Measurements from ENCODE around the gene NCLN. TPM values are rescaled to one million over a fixed set of nuclear protein-coding genes. Genes with fewer than 3 reads are reported as not detected.
A peak's percentile ranks its signal among the peaks of the same experiment; 100 is the strongest.
"Not testable (repeated sequence)": the region's sequence is repeated elsewhere in the genome, so short reads cannot be mapped to it uniquely, and the experiment has no call there.

NCLN gene
- total RNA-seq, 1 donor from 2014 or later = 44.9 TPM

DNA sequence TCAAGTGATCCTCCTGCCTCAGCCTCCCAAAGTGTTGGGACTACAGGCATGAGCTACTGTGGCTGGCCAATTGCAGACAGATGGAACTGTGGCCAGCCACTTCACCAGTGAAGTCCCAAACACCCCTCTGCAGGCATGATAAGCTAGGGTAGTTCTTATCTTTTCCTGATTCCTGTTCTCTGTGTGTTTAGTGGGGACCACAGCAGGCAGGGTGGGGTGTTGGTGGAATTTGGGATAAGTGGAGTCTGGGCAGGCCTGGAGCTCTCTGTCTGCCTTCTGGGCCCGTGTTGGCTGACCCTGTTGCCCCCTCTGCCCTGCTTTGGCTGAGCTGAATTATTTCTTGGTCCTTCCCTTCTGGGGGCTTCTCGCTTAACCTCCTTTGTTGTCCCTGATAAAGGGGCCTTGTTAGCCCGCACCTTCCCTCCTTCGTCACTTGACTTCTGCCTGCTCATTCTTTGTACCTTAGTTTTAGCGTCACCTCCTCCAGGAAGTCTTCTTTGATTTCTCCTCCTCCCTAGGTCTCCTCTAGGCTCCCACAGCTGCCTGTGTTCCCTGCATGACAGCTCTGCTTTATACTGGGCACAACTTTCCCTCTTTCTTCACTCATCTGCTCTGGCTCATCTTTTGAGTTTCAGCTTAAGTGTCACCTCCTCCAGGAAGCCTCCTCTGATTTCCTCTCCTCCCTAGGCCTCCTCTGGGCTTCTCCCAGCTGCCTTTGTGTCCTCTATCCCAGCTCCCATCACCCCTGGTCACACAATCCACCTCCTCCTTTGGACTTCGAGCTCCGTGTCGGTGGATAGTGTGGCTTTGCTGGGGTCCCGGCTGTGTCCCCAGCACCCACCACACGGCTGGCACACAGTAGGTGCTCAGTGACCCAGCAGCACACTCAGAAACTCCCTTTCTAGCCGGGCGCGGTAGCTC, 1.7 kb upstream of the NCLN start:
- no peak for DNase-seq (ENCODE audit: low spot score)

- DNase-seq (ENCODE audit: low spot score) = peak; percentile 78
These were observed 776 bp upstream of the NCLN start for GRCh38 chr19:3184847-3185460.

GRCh38 chr19:3186160-3186688, 494 bp downstream of the NCLN start:
- no peak for DNase-seq (ENCODE audit: low spot score)

DNA sequence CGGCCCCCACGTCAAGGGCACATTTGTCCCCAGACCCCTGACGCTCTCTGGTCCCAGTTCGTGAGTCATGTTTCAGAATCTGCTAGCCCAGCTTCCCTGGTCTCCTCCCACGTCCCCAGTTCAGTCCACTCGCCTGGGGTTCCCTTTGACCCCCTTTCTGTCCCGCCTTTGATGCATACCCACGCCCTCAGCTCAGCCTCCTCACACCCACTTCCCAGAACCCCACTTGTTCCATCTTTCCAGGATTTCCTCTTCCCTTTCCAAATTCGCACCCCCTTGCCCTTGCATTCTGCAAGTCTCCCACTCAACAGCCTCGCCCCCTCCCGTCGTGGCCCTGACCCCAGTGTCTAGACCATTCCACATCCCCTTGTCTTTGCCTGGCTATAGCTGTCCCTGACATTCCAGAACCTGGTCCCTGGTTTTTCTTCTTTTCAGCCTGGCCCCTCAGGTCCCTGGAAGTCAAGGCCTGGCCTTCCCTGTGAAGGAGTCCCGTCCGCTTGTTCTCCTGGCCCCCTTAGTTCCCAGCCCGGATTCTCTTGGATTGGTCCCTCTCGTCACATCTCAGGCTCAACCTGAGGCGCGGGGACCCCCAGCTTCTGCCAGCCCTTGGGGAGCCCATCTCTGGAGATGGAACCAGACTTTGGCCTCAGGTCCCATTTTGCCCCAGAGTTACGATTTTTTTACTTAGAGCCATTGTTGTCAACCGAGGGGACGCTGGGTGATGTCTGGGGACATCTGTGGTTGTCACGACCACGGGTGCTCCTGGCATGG, 1.3 kb downstream of the NCLN start:
- no peak for DNase-seq (ENCODE audit: low spot score)

DNA sequence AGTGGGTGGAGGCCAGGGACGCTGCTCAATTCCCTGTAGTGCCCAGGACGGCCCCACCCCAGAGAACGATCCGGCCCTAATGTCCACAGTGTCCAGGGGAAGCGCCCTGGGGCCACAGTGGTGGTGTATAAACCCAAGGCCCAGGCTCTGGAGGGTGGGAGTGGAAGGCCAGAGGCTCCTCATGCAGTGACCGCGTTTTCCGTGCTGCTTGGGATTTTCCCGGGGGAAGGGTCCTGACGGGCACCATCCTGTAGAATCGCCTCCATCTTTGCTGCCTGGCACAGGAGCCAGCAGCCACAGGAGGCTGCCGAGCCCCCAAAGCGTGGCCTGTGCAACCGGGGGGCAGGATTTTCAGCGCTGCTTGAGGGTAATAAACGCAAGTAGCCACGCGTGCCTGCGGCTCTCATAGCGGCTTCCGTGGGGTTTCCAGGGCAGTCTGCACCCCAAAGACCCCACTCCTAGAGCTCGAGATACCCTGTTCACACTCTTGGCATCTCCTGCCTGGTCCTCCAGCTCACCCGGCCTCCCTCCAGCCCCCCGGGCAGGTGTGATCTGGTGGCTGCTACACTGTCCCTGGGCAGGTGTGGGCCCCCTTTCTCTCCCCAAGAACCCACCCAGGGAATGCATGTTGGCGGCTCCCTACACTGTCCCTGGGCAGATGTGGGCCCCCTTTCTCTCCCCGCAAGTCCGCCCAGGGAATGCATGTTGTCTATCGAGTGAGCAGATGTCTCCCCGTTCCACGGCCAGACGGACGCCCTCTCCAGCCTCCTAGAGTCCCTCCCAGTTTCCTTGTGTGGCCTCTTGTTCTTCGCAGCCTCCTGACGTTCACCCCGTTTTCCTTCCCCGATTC, 2.2 kb downstream of the NCLN start:
- DNase-seq (ENCODE audit: low spot score) = no peak

DNA sequence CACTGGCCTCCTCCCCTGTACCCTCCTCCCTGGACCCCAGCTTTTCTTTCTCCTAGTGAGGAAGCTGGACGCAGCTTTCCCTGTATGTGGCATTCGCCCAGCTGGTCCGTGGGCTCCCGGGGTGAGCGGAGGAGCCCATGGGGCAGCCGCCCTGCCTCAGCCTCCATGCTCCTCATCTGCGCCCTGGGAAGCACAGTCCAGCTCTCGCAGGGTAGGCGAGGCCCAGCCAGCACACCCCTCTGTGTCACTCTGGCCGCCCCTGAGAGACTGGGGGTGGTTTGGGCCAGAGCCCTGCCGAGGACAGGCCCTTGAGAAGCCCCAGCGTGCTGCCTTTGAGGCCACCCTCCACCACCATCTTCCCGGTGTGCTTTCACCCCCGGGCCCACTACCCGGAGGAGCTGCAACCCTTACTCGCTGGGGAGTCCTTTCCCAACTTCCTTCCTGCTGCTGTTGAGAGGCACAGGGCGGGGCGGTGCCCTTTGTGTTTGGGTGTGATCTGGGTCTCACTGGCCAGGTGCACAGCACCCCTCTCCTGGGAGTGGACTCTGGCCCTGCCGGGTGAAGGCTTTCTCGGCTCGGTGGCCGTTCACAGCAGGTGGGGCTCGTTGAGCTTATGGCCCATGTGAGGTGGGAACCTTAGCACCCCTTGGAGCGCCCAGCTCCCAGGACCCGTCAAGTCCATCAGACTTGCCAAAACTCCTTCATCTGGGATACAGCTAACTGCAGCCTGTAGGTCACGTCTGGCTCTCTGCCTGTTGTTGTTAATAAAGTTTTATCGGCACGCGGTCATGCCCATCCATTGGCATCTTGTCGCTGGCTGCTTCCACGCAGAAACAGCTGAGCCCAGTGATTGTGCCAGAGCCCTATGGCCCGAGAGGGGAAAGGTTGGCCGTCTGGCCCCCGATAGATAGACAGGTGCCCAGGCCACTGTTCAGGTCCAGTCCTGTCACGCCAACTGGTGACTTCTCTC, 3.2 kb downstream of the NCLN start:
- DNase-seq (ENCODE audit: low spot score) = no peak

DNA sequence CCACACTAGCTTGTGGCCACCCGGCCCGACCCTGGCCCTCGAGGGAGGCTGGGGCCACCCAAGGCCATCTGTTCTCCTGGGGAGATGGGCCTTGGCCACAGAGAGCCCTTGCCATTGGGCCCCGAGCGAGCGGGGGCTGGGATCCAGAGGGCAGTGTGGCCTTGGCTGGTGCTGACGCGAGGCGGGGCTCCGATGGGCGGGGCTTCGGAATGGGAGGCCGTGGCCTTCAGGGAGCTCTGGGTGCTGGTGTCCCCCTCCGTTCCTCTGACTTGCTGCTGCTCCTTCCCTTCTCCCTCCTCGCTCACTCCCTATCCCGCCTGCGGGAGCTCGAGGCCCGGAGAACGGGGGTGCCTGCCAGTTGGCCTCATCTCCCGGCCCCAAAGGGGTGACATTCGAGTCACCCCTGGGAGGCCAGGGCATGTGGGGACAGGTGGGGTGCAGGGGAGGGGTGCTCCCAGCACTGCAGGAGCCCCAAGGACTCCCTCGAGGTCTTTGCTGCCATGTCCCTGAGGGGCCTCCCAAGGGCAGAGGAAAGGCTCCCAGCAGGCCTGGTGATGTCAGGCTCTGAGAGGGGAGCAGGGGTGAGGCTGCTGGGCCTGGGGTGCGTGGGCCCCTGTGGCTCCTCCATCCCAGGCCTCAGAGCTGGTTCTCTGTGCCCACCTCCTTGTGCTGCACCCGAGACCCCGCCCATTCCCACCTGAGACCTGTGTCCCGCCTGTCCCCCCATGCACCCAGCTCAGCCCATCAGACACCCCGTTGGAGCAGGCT, 4.2 kb downstream of the NCLN start:
- no peak for DNase-seq (ENCODE audit: low spot score)

DNA sequence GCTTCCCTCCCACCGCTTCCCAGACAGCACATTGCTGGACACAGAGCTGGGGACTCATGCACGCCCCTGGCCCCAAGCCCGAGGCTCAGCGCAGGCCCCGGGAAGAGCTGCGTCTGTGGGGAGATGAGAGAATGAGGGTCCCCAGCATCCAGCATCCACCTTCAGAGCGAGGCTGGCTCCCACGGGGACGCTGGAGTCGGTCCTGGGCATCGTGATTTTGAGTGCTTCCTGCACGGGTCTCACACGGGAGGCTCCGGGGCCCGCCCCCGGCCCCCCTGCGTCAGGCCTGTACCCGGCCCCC, 4.7 kb downstream of the NCLN start:
- DNase-seq (ENCODE audit: low spot score) = no peak

DNA sequence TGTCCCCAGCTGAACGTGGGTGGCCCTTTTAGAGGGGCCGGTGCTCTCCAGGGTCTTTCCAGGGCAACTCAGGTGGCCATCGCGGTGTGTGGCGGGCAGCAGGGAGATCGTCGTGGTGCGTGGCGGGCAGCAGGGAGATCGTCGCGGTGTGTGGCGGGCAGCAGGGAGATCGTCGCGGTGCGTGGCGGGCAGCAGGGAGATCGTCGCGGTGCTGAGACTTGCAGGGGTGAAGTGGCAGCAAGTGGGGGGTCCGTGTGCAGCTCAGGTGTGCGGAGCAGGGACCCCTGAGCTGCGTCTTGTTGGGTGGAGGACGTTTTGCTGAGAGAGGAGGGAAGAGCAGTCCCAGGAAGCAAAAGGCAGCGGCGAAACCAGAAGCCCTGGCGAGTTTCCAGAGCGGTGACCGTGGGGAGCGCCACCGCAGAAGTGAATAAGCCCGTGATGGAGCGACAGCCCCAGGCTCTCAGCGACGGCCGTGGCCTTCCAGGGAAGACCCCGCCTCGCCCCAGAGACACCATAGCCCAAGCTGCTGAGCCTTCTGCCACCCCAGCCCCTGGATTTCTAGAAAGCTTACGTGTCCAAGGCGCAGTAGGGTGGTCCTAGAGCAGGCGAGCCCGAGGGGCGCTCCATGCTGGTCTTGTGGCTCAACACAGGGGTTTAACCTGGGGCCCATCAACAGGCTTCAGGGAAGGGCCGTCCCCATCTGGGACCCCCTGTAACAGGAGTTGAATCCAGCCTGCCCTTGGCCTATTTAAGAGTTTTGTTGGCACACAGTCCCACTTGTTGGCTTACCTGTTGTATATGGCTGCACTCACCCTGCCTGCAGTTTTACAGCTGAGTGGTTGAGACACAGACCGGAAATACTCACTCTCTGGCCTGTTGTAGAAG, 5.4 kb downstream of the NCLN start:
- no peak for DNase-seq (ENCODE audit: low spot score)

DNA sequence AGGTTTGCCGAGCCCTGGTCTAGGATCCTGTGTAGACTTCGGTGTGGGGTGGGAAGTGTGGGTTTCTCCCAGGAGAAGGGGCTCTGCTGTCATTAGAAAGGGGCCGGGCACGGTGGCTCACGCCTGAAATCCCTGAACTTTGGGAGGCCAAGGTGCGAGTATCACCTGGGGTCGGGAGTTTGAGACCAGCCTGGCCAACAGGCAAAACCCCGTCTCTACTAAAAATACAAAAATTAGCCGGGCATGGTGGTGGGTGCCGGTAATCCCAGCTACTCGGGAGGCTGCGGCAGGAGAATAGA, 6.0 kb downstream of the NCLN start:
- DNase-seq (ENCODE audit: low spot score) = not testable (repeated sequence)

GRCh38 chr19:3192228-3192635, 6.5 kb downstream of the NCLN start:
- no peak for DNase-seq (ENCODE audit: low spot score)

- DNase-seq (ENCODE audit: low spot score) = no peak
These were observed 7.0 kb downstream of the NCLN start for GRCh38 chr19:3192684-3193083.

GRCh38 chr19:3193256-3194105, 7.8 kb downstream of the NCLN start:
- DNase-seq (ENCODE audit: low spot score) = no peak

DNA sequence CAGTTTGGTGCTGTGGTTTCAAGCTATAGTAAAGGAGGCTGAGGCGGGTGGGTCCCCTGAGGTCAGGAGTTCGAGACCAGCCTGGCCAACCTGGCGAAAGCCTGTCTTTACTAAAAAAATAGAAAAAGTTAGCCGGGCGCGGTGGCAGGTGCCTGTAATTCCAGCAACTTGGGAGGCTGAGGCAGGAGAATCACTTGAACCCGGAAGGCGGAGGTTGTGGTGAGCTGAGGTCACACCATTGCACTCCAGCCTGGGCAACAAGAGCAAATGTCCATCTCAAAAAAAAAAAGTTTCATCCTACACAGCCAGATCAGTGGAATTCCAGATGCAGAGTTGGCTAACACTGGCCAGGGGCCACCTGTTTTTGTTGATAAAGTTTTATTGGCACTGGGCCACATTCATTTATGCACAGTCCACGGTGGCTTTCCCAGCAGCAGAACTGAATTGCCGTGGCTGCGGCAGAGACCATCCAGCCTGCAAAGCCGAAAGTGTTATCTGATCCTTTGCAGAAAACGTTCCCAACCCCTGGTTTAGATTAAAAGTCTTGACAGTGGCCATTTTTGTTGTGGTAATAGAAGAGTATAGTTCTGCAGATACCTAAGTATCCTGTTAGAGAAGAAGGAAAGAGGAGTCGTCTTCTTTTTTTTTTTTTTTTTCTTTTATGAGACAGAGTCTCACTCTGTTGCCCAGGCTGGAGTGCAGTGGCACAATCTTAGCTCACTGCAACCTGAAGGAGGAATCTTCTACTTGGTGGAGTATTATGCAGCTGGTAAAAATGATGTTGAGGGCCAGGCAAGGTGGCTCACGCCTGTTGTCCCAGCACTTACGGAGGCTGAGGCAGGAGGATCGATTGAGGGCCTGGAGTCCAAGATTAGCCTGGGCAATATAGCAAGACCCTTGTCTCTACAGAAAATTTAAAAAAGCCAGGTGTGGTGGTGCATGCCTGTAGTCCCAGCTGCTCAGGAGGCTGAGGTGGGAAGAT, 8.7 kb downstream of the NCLN start:
- no peak for DNase-seq (ENCODE audit: low spot score)

DNA sequence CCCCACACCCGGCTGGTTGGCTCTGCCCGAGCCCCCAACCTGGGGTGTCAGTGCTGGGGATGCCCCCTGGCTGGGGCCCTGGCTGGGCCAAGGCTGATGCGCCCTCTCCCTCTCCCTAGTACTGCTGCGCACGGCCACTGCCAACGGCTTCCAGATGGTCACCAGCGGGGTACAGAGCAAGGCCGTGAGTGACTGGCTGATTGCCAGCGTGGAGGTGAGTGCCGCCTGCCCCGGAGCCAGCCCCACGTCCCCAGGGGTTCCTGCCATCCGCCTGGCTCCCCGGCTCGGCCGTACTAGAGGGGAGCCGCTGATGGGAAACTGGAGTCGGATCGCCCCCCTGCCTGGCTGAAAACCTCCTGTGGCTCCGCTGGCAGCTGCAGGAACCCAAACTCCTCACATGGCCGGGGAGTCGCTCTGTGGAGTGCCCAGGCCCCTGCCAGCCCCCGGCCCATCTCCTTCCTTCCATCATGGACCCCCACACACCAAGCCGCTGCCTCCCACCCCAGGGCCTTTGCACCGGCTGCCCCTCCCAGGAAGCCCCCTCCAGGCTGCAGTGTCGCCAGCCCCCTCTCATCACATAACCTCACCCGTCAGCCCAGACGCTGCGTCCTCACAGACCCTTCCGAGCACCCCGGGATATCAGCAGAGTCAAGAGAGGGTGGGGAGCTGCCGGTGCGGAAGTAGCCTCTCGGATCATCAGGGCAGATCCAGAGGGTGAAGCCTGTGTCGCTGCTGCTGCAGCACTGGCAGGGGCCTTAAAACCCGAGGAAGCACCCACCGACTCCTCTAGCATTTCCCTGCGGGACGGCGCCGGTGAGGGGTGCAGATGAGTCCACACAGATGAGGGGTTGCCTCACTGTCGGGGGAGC, 10.6 kb downstream of the NCLN start:
- no peak for DNase-seq (ENCODE audit: low spot score)

DNA sequence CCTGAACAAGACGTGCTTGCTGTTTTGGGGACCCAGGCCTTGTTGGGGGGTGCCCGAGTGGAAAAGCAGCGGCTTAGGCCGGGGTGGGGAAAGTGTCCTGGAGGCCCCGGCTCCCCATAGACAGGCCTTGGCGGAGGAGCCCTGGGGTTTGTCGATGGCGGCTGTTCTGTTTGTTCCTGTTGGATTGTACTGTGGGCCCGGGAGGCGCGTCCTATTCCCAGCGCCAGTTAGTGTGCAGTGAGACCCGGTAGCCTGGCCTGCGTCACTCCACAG, 11.1 kb downstream of the NCLN start:
- DNase-seq (ENCODE audit: low spot score) = no peak

Measured in mucosa of gallbladder (tissue), 1 donor.